PC-9 (cell line): ENCODE data around the gene DAZAP2.

Experiments
- CTCF ChIP-seq: fragments of 200-600 bp; sonication (generic); conservative IDR thresholded peaks from 2 replicates; pipeline ENCODE4 v1.6.1; 2017; ENCODE audit warnings: mixed run types, antibody characterized with exemption, mild to moderate bottlenecking, moderate library complexity
- EZH2 ChIP-seq: fragments of 200-600 bp; sonication (generic); IDR thresholded peaks from 2 replicates; pipeline ENCODE4 v1.8.0; 2017; ENCODE audit warnings: antibody characterized with exemption, low read depth

GRCh38 chr12:51191516-51192283, 46.9 kb upstream of the DAZAP2 start:
- TF ChIP-seq EZH2 (no peak), CTCF (no peak)
